NCI-H2081 treated with DMSO at 0.1 percent for 48 hours (cell line): ENCODE data around the gene CAMKK2.

Experiments
- DNase-seq: peaks from one replicate; lab custom pipeline; 2025; lab: John Stamatoyannopoulos, UW

Gene CAMKK2

GRCh38 chr12:121196902-121197301, 99.6 kb downstream of the CAMKK2 start:
- no peak for DNase-seq

- no peak for DNase-seq
Measured at GRCh38 chr12:121191151-121191550, 105.4 kb downstream of the CAMKK2 start.

- DNase-seq: no peak
Measured at GRCh38 chr12:121190523-121191031, 105.9 kb downstream of the CAMKK2 start.

- DNase-seq: no peak
Measured at GRCh38 chr12:121189619-121190155, 106.8 kb downstream of the CAMKK2 start.

- DNase-seq: no peak
Measured at GRCh38 chr12:121189131-121189530, 107.4 kb downstream of the CAMKK2 start.

- DNase-seq: no peak
Measured at GRCh38 chr12:121188227-121188626, 108.3 kb downstream of the CAMKK2 start.
